Nephron (organoid): Measurements from ENCODE around the gene BRDT.

Source experiments
- H3K27ac Mint-ChIP-seq, 3 experiments: 2 replicates each; pipeline ENCODE4 v1.8.0; 2020; ENCODE audit warnings: mixed read lengths in 3 of 3, mild to moderate bottlenecking in 2 of 3, moderate library complexity in 1 of 3
- H3K27me3 Mint-ChIP-seq: 2 replicates; pipeline ENCODE4 v1.8.0; 2021; ENCODE audit warnings: low read depth, mild to moderate bottlenecking, moderate library complexity, mixed read lengths
- H3K36me3 Mint-ChIP-seq: 2 replicates; pipeline ENCODE4 v1.8.0; 2020; ENCODE audit warnings: low read depth, mixed read lengths
- H3K4me1 Mint-ChIP-seq: 2 replicates; pipeline ENCODE4 v1.8.0; 2020; ENCODE audit warnings: mixed read lengths
- H3K4me3 Mint-ChIP-seq, 3 experiments: 2 replicates each; pipeline ENCODE4 v1.8.0; 2020; ENCODE audit warnings: mild to moderate bottlenecking in 3 of 3, mixed read lengths in 3 of 3, moderate library complexity in 2 of 3
- H3K9me3 Mint-ChIP-seq: 2 replicates; pipeline ENCODE4 v1.8.0; 2020; ENCODE audit warnings: mixed read lengths
- CTCF ChIP-seq, 3 experiments: fragments of 200-600 bp; sonication (generic); IDR thresholded peaks; one replicate each; pipeline ENCODE4 v1.5.0; 2021; ENCODE audit warnings: antibody characterized with exemption in 3 of 3; ENCODE audit not compliant: unreplicated experiment in 3 of 3

Gene BRDT

GRCh38 chr1:91949356-91949699, at the start of gene BRDT:
BRDT (plus strand) TSS chr1:91949401; CDS start chr1:91962755, 13,354 bp downstream.
- TF ChIP-seq CTCF (IDR thresholded peaks at IDR 0.05; ENCODE audit: unreplicated experiment in 3 of 3): no peak
- H3K27me3 Mint-ChIP-seq: peaks cover 3% of the 10 kb centered on the region
- H3K4me1 Mint-ChIP-seq: no peaks in the 10 kb centered on the region
- H3K4me3 Mint-ChIP-seq: no peak within 1 kb of the TSS
- H3K36me3 Mint-ChIP-seq: no peaks in the 10 kb centered on the region
- no peaks in the 10 kb centered on the region for H3K9me3 Mint-ChIP-seq
- no peak within 1 kb of the TSS for H3K27ac Mint-ChIP-seq

- Mint-ChIP-seq H3K27me3 (peaks cover 4% of the 10 kb centered on the region), H3K4me1 (peaks cover 14% of the 10 kb centered on the region), H3K36me3 (no peaks in the 10 kb centered on the region), H3K27ac (peak overlapping the region in 1 of 3 experiments; percentile 1), H3K9me3 (no peaks in the 10 kb centered on the region), H3K4me3 (no peak overlapping the region)
- no peak for TF ChIP-seq CTCF (IDR thresholded peaks at IDR 0.05; ENCODE audit: unreplicated experiment in 3 of 3)
Measured at GRCh38 chr1:91900562-91900961, 48.6 kb upstream of the BRDT start.

GRCh38 chr1:91901231-91901630, 48.0 kb upstream of the BRDT start:
- Mint-ChIP-seq H3K36me3 (no peaks in the 10 kb centered on the region), H3K27me3 (no peaks in the 10 kb centered on the region), H3K27ac (no peak overlapping the region), H3K4me1 (peaks cover 14% of the 10 kb centered on the region), H3K4me3 (no peak overlapping the region), H3K9me3 (no peaks in the 10 kb centered on the region)
- no peak for TF ChIP-seq CTCF (IDR thresholded peaks at IDR 0.05; ENCODE audit: unreplicated experiment in 3 of 3)

- H3K4me1 Mint-ChIP-seq: peaks cover 6% of the 10 kb centered on the region
- no peak overlapping the region for H3K27ac Mint-ChIP-seq
- no peak overlapping the region for H3K4me3 Mint-ChIP-seq
- H3K9me3 Mint-ChIP-seq: no peaks in the 10 kb centered on the region
- no peaks in the 10 kb centered on the region for H3K27me3 Mint-ChIP-seq
- TF ChIP-seq CTCF (IDR thresholded peaks at IDR 0.05; ENCODE audit: unreplicated experiment in 3 of 3): no peak
- no peaks in the 10 kb centered on the region for H3K36me3 Mint-ChIP-seq
Measured at GRCh38 chr1:91912266-91912665, 36.9 kb upstream of the BRDT start.

- no peaks in the 10 kb centered on the region for H3K9me3 Mint-ChIP-seq
- H3K36me3 Mint-ChIP-seq: no peaks in the 10 kb centered on the region
- H3K4me3 Mint-ChIP-seq: no peak overlapping the region
- peaks cover 6% of the 10 kb centered on the region for H3K4me1 Mint-ChIP-seq
- no peak for TF ChIP-seq CTCF (IDR thresholded peaks at IDR 0.05; ENCODE audit: unreplicated experiment in 3 of 3)
- no peaks in the 10 kb centered on the region for H3K27me3 Mint-ChIP-seq
- peak overlapping the region in 1 of 3 experiments; percentile 4 for H3K27ac Mint-ChIP-seq
Measured at GRCh38 chr1:91913018-91913417, 36.2 kb upstream of the BRDT start.

- Mint-ChIP-seq H3K4me3 (no peak overlapping the region), H3K36me3 (no peaks in the 10 kb centered on the region), H3K4me1 (peaks cover 6% of the 10 kb centered on the region), H3K9me3 (no peaks in the 10 kb centered on the region), H3K27ac (peak overlapping the region in 1 of 3 experiments; percentile 36), H3K27me3 (no peaks in the 10 kb centered on the region)
- no peak for TF ChIP-seq CTCF (IDR thresholded peaks at IDR 0.05; ENCODE audit: unreplicated experiment in 3 of 3)
Measured at GRCh38 chr1:91916046-91916445, 33.2 kb upstream of the BRDT start.
